ENCODE data around the gene ZNF70.

ZNF70 gene

DNA sequence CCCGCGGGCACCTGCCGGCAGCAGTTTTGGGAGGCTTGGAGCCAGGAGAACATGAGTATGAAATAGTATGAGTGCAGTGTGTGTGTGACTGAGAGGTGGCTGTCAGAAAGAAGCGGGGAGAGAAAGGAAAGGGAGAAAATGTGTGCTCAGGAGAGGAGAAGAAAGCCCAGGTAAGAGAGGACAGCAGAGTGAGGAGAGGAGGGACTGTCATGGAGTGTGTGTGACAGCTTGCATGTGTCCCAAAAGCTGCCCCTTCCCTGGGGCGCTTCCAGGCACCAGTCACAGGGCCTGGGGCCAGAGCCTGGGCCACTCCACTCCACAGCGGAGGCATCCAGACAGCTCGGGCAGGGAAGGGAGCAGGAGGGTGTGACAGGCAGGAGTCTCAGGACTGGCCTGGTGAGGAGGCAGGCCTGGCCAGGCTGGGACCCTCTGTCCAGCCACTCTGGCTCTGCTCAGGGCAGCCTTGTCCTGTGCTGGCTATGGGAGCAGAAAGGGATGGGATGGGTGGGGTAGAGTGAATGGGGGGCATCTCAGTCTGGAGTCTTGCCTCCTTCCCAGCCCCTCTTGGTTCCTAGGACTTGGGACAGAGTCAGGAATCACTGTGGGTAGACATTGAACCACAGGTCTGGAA is 22.7 kb upstream of the ZNF70 start:
- H3K4me3 ChIP-seq (ENCODE audit: low read depth in 1 of 2, low read length in 1 of 2) = no peak overlapping the region
- H3K36me3 ChIP-seq = no peaks in the 10 kb centered on the region
- H3K9me3 ChIP-seq = no peaks in the 10 kb centered on the region
- H3K27me3 ChIP-seq = peaks cover 48% of the 10 kb centered on the region
- no peak overlapping the region for H3K27ac ChIP-seq
- no peak for TF ChIP-seq CTCF (IDR thresholded peaks at IDR 0.05)
- H3K4me1 ChIP-seq (ENCODE audit: control insufficient read depth in 1 of 2, insufficient read depth in 1 of 2, low read depth in 1 of 2, low read length in 1 of 2) = peaks cover 12 to 20% of the 10 kb centered on the region in 2 experiments

GRCh38 chr22:23772649-23773473 is 21.9 kb upstream of the ZNF70 start, which contains the start of gene MMP11:
Gene MMP11, plus strand, starts transcription at chr22:23772849. Its CDS starts 22 bp downstream, at chr22:23772871.
- H3K4me1 ChIP-seq (ENCODE audit: control insufficient read depth in 1 of 2, insufficient read depth in 1 of 2, low read depth in 1 of 2, low read length in 1 of 2) = peaks cover 19 to 28% of the 10 kb centered on the region in 2 experiments
- no peaks in the 10 kb centered on the region for H3K36me3 ChIP-seq
- H3K4me3 ChIP-seq (ENCODE audit: low read depth in 1 of 2, low read length in 1 of 2) = peak within 1 kb of the TSS; percentile 20 to 45
- H3K27me3 ChIP-seq = peaks cover 48% of the 10 kb centered on the region
- TF ChIP-seq CTCF (IDR thresholded peaks at IDR 0.05) = no peak
- H3K27ac ChIP-seq = no peak within 1 kb of the TSS
- no peaks in the 10 kb centered on the region for H3K9me3 ChIP-seq

DNA sequence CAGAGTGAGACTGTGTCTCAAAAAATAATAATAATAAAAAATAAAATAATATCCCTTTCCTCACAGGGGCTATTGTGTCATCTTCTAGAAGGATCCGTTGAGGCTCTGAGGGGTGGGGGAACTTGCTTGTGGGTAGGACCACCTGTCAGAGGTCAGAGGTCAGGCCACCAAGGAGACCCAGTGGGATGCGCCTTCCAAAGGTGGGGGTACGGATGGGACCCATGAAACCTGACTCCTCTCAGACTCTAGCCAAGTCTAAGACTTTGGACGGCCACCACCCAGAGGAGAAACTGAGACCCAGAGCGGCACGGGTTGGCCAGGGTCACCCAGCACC is 21.4 kb upstream of the ZNF70 start:
- peaks cover 50% of the 10 kb centered on the region for H3K27me3 ChIP-seq
- no peaks in the 10 kb centered on the region for H3K9me3 ChIP-seq
- TF ChIP-seq CTCF (IDR thresholded peaks at IDR 0.05) = no peak
- H3K4me3 ChIP-seq (ENCODE audit: low read depth in 1 of 2, low read length in 1 of 2) = peak overlapping the region in 1 of 2 experiments; percentile 45
- peaks cover 19 to 31% of the 10 kb centered on the region in 2 experiments for H3K4me1 ChIP-seq (ENCODE audit: control insufficient read depth in 1 of 2, insufficient read depth in 1 of 2, low read depth in 1 of 2, low read length in 1 of 2)
- H3K36me3 ChIP-seq = no peaks in the 10 kb centered on the region
- no peak overlapping the region for H3K27ac ChIP-seq

DNA sequence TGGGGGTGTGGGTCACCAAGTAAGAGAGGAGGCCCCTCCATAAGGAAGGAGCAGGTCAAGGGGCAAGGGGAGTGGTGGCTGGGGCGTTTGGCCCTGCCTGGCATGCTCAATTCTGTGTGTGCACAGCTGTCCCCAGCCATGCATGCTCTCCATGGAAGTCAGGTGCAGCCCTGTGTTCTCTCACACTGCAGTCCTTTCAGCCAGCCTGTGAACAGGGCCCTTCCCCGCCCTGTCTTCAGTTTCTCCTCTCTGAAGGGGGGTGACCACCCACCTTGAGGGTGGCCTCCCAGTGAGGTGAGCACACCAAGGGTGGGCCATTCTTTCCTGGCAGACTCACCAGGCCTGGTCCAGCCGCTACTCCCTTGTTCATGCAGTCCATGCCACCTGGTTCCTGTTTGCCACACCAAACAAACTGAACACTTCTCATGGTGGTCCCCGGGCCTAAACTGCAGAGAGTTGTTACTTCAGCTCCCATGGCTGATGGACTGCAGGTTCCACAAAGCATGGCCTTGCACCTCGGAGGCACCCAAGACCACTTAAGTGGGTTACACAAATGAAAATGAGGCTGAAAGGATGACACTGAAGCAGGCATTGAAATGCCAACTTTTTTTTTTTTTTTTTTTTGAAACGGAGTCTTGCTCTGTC is 18.5 kb upstream of the ZNF70 start:
- peaks cover 22 to 34% of the 10 kb centered on the region in 2 experiments for H3K4me1 ChIP-seq (ENCODE audit: control insufficient read depth in 1 of 2, insufficient read depth in 1 of 2, low read depth in 1 of 2, low read length in 1 of 2)
- no peak overlapping the region for H3K4me3 ChIP-seq (ENCODE audit: low read depth in 1 of 2, low read length in 1 of 2)
- no peak for TF ChIP-seq CTCF (IDR thresholded peaks at IDR 0.05)
- peaks cover 35% of the 10 kb centered on the region for H3K27me3 ChIP-seq
- no peak overlapping the region for H3K27ac ChIP-seq
- no peaks in the 10 kb centered on the region for H3K9me3 ChIP-seq
- H3K36me3 ChIP-seq = no peaks in the 10 kb centered on the region

DNA sequence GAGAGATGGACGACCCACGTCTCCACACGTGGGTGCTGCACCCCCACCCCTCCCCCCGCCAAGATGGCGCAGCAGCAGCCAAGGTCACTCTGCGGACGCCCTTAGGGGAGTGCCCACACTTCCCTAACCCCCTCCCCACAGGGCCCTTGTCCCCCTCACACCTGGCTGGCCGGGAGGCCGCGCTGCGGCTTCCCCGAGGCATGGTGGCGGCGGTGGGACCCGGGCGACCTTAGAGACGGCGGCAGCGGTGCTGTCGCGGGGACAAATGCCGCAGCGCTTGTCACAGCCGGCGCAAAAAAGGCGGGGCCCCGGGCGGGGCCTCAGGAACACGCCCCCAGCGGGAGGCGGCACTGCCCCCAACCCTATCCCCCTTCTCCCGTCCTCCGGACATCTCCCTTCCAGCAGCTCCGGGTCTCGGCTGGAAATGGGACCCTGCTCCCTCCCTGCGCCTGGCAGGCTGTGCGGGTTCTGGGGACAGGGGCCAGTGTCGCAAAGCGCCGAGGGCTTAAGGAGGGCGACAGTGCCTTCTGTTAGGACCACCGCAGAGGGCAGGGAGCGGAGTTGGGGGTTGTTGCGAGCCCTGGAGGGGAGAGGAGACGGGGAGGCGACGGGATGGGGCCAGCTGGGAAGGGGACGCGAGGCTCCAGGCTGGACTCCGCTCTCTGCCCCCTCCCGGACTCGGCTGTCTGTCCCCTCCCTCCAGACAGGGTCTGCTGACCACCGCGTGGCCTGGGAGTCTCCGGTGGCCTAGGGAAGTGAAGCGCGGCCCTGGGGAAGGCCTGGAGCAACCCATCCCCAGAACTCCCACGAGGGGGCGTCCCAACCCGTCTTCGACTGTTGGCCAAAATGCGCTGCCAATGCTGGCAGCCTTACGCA is 17.0 kb upstream of the ZNF70 start, which contains the start of gene CHCHD10:
CHCHD10 (minus strand) TSS at position 300 of the 876 bp plus-strand sequence; CDS start at position 202, 98 bp downstream.
- H3K27ac ChIP-seq = peak within 1 kb of the TSS; percentile 27

More for the DNA sequence above, 17.0 kb upstream of the ZNF70 start, which contains the start of gene CHCHD10:
- H3K9me3 ChIP-seq = no peaks in the 10 kb centered on the region
- TF ChIP-seq CTCF (IDR thresholded peaks at IDR 0.05) = peak; percentile 58
- peak within 1 kb of the TSS; percentile 81 to 84 for H3K4me3 ChIP-seq (ENCODE audit: low read depth in 1 of 2, low read length in 1 of 2)
- H3K4me1 ChIP-seq (ENCODE audit: control insufficient read depth in 1 of 2, insufficient read depth in 1 of 2, low read depth in 1 of 2, low read length in 1 of 2) = peaks cover 33 to 46% of the 10 kb centered on the region in 2 experiments
- no peaks in the 10 kb centered on the region for H3K36me3 ChIP-seq
- peaks cover 20% of the 10 kb centered on the region for H3K27me3 ChIP-seq

Measured in neutrophil (primary cell).